OCI-LY3 (cell line): ENCODE results near the gene KLF11.

Experiments
- H2AFZ ChIP-seq: fragments of 200-600, 300-600 bp; shearing (Covaris generic); 2 replicates; pipeline ENCODE4 v1.6.0; 2014; ENCODE audit warnings: antibody characterized with exemption, low read depth, low read length
- H3K27ac ChIP-seq: fragments of 200-600, 300-600 bp; sonication (generic); 2 replicates; pipeline ENCODE4 v1.5.1; 2014; ENCODE audit warnings: mild to moderate bottlenecking, low read length, moderate library complexity, mixed read lengths
- H3K27me3 ChIP-seq: fragments of 200-600, 300-600 bp; sonication (generic); 2 replicates; pipeline ENCODE4 v1.6.1; 2014; ENCODE audit warnings: low read depth, low read length, mixed read lengths
- H3K36me3 ChIP-seq: fragments of 200-600, 300-600 bp; sonication (generic); replicated peaks from 2 replicates; pipeline ENCODE3; 2014; ENCODE audit warnings: low read depth, low read length, mixed read lengths
- H3K4me1 ChIP-seq: fragments of 300-600, 200-600 bp; sonication (generic); 2 replicates; pipeline ENCODE4 v1.6.1; 2014; ENCODE audit warnings: low read length, mixed read lengths
- H3K4me2 ChIP-seq: fragments of 200-600, 300-600 bp; sonication (generic); 2 replicates; pipeline ENCODE4 v1.6.1; 2014; ENCODE audit warnings: low read length, mixed read lengths
- H3K4me3 ChIP-seq: fragments of 300-600, 200-600 bp; sonication (generic); 2 replicates; pipeline ENCODE4 v1.5.1; 2014; ENCODE audit warnings: antibody characterized with exemption, mild to moderate bottlenecking, low read length, moderate library complexity
- H3K79me2 ChIP-seq: fragments of 300-600, 200-600 bp; shearing (Covaris generic); 2 replicates; pipeline ENCODE4 v1.6.1; 2014; ENCODE audit warnings: mild to moderate bottlenecking, low read length, mixed read lengths
- H3K9ac ChIP-seq: fragments of 300-600, 200-600 bp; shearing (Covaris generic); 2 replicates; pipeline ENCODE4 v1.6.0; 2014; ENCODE audit warnings: mild to moderate bottlenecking, low read length, moderate library complexity
- H3K9me3 ChIP-seq: fragments of 200-600, 300-600 bp; shearing (Covaris generic); 2 replicates; pipeline ENCODE4 v1.6.1; 2014; ENCODE audit warnings: low read length, mixed read lengths; ENCODE audit not compliant: insufficient read depth
- H4K20me1 ChIP-seq: fragments of 200-600, 300-600 bp; sonication (generic); 2 replicates; pipeline ENCODE4 v1.6.1; 2016; ENCODE audit warnings: low read length, mixed read lengths; ENCODE audit not compliant: insufficient read depth
- EZH2phosphoT487 ChIP-seq: fragments of 200-600 bp; shearing (Covaris generic); IDR thresholded peaks from 2 replicates; pipeline ENCODE4 v1.6.1; 2018; ENCODE audit warnings: antibody characterized with exemption, mixed run types, low read depth
- TF ChIP-seq, protein P1 (sequence below): fragments of 200-600, 300-600 bp; sonication (generic); IDR thresholded peaks from 2 replicates; pipeline ENCODE4 v1.5.1; 2014; ENCODE audit warnings: antibody characterized with exemption, low read length, low read depth

The KLF11 gene

DNA sequence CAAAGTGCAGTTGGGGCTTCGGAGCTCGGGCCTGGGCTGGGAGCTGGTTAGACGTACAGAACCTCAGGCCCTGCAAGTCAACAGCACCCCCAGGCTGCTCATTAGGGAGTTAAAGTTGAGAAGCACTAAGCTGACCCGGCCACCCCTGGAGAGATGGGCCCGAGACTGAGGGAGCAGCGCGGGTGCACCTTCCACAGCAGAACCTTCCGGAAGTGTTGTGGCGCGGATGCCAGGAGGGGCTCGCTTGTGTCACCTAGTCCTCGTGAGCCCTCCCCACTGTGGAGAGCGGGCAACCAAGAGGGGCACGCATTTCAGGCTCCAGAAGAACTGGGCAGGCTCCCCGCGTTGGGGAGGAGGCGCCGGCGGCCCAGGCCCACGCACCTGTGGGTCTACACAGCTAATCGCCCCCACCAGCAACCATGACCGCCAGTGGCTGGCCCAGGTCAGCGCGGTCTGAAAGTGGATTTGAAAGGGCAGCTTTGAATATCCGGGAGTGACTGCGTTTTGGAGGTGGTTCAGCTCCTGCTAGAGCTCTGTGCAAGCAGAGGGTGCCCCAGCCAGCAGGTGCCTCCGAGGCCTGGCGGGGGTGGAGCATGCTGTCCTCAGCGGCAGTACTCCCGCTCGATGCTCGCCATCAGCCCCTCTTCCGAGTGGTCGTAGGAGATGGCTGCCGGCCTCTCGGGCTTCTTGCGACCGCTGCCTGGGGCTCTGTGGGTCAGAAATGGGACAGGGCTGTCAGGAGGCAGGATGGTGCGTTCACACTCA lies 15.1 kb downstream of the KLF11 start:
- Histone ChIP-seq H3K36me3 (no peaks in the 10 kb centered on the region), H3K27me3 (0 out of 2 replicates have a peak, but pooled peaks cover 3% of the 10 kb centered on the region), H3K79me2 (no peaks in the 10 kb centered on the region), H3K4me1 (no peaks in the 10 kb centered on the region), H3K9me3 (no peaks in the 10 kb centered on the region), H3K27ac (no peak overlapping the region), H3K4me3 (no peak overlapping the region), H3K4me2 (no peak overlapping the region), H3K9ac (no peak overlapping the region), H4K20me1 (no peaks in the 10 kb centered on the region), H2AFZ (no peak overlapping the region)
- TF ChIP-seq EZH2phosphoT487 = no peak
- TF ChIP-seq, protein P1, sequence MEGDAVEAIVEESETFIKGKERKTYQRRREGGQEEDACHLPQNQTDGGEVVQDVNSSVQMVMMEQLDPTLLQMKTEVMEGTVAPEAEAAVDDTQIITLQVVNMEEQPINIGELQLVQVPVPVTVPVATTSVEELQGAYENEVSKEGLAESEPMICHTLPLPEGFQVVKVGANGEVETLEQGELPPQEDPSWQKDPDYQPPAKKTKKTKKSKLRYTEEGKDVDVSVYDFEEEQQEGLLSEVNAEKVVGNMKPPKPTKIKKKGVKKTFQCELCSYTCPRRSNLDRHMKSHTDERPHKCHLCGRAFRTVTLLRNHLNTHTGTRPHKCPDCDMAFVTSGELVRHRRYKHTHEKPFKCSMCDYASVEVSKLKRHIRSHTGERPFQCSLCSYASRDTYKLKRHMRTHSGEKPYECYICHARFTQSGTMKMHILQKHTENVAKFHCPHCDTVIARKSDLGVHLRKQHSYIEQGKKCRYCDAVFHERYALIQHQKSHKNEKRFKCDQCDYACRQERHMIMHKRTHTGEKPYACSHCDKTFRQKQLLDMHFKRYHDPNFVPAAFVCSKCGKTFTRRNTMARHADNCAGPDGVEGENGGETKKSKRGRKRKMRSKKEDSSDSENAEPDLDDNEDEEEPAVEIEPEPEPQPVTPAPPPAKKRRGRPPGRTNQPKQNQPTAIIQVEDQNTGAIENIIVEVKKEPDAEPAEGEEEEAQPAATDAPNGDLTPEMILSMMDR = no peak

DNA sequence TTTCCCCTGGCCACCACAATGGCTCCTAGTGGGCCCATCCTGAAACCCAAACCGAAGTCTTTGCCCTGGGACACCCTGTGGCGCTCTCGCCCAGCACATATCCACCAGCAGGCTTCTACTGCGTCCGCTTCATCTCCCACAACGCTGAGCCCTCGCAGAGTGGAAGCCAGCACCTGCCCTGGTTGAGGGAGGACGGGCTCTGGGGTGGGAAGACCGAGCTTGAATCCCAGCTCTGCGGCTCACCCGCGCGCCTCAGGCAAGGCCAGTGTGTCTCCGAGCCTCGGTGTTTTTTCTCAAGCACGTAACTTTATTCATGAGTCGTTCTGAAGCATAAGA lies 15.6 kb downstream of the KLF11 start:
- TF ChIP-seq, protein P1 = no peak
- no peak for TF ChIP-seq EZH2phosphoT487
- Histone ChIP-seq H2AFZ (no peak overlapping the region), H4K20me1 (no peaks in the 10 kb centered on the region), H3K27me3 (0 out of 2 replicates have a peak, but pooled peaks cover 3% of the 10 kb centered on the region), H3K36me3 (no peaks in the 10 kb centered on the region), H3K27ac (no peak overlapping the region), H3K4me3 (no peak overlapping the region), H3K9me3 (no peaks in the 10 kb centered on the region), H3K79me2 (no peaks in the 10 kb centered on the region), H3K4me2 (no peak overlapping the region), H3K4me1 (no peaks in the 10 kb centered on the region), H3K9ac (no peak overlapping the region)

DNA sequence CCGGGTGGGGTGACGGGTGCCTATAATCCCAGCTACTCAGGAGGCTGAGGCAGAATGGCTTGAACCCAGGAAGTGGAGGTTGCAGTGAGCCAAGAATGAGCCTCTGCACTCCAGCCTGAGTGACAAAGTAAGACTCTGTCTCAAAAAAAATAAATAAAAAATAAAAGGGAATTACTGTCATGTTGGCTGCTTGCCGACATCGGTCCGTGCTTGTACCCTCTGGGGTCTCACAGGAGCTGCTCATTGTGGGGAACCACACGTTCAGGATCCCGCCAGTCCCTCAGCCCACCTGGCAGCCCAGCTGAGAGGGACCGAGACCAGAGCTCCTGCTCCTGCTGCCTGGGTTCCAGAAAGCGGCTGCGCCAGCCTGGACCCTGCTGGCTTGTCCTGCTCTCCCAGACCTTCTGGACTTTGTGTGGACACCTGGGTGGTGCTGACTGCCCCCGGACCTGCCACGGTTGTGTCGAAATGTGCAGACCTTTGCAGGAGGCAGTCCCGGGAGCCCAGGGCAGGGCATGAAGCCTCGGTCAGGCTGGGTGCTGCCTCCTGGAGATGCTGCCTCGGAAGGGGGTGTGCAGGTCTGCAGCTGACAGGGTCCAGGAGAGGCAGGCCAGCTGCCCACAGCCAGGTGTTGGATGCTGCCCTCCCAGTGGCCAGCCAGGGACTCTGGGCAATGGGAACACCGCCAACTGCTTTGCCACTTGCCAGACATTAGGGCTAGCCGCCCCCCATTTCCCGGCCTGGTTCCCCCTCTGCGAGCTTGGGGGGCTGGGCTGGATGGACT lies 16.4 kb downstream of the KLF11 start:
- Histone ChIP-seq H3K36me3 (no peaks in the 10 kb centered on the region), H3K27me3 (0 out of 2 replicates have a peak, but pooled peaks cover 3% of the 10 kb centered on the region), H3K4me1 (no peaks in the 10 kb centered on the region), H3K4me2 (no peak overlapping the region), H4K20me1 (no peaks in the 10 kb centered on the region), H3K4me3 (no peak overlapping the region), H3K27ac (no peak overlapping the region), H3K9ac (no peak overlapping the region), H3K9me3 (no peaks in the 10 kb centered on the region), H3K79me2 (no peaks in the 10 kb centered on the region), H2AFZ (no peak overlapping the region)
- TF ChIP-seq, protein P1 = no peak
- TF ChIP-seq EZH2phosphoT487 = no peak

DNA sequence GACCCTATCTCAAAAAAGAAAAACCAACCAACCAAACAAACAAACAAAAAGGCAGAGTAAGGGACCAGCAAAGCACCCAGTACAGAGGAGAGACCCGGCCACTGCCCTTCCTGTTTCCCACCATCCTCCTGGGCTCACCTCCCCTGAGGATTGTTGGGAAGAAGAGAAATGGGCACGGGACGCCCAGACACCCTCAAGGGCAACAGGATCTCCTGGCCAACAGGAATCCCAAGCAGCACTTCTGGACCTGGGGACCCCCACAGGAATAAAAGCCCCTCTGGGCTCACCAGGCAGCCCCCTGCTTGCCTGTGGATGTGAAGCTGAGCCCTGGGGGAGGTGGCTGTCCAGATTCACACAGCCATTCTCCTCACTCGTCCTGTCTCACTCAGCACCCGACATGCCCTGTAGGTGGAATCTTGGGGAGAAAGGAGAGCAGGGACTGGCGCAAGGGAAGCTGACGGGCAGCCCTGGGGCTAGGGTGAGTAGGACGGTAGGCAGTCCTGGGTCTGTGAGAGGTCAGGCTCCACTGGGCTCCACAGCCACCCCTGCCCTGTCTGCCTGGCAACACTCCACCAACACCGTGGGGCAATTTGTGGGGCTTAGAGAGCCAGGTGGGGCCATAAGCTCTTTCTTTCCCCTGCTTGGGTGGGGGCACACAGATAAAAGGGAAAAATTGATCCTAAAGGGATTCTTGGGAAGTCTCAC lies 18.0 kb downstream of the KLF11 start:
- Histone ChIP-seq H4K20me1 (no peaks in the 10 kb centered on the region), H3K4me1 (no peaks in the 10 kb centered on the region), H3K27ac (no peak overlapping the region), H3K9ac (no peak overlapping the region), H3K27me3 (0 out of 2 replicates have a peak, but pooled peaks cover 3% of the 10 kb centered on the region), H3K4me2 (no peak overlapping the region), H3K36me3 (no peaks in the 10 kb centered on the region), H3K9me3 (no peaks in the 10 kb centered on the region), H3K4me3 (no peak overlapping the region), H3K79me2 (no peaks in the 10 kb centered on the region), H2AFZ (no peak overlapping the region)
- TF ChIP-seq, protein P1 = no peak
- no peak for TF ChIP-seq EZH2phosphoT487
